Panc1 (cell line): Measurements from ENCODE around the gene ASCL1. TPM values are rescaled to one million over a fixed set of nuclear protein-coding genes. Genes with fewer than 3 reads are reported as not detected.

Experiments
- ATAC-seq: fragments of 200-7000 bp; cut with Tn5 transposase; 2 replicates; pipeline ENCODE4 v1.9.1; 2020; ENCODE audit warnings: mild to moderate bottlenecking, moderate library complexity
- BruUV-seq: library from RNA; stranded (reverse); fragments of 400-500 nt; replicated peaks from 2 replicates; lab custom pipeline; 2021; lab: Mats Ljungman, UMichigan
- CTCF ChIA-PET: fragments of 300-600 bp; sonication (Branson Sonifier 250); formaldehyde crosslinking; loops from one replicate; lab custom pipeline; 2022; ENCODE audit warnings: antibody characterized with exemption; lab: Charles Lee
- POLR2A ChIA-PET: fragments of 300-600 bp; sonication (Branson Sonifier 250); formaldehyde crosslinking; loops from one replicate; lab custom pipeline; 2022; ENCODE audit warnings: antibody characterized with exemption; lab: Charles Lee
- DNase-seq: peaks from one replicate; pipeline ENCODE4 v3.0.0-alpha.2; 2010; ENCODE audit warnings: low read depth, low spot score
- H3K27ac ChIP-seq: 2 replicates; pipeline ENCODE4 v1.5.1; 2011; ENCODE audit warnings: mild to moderate bottlenecking, low read length, inconsistent platforms
- H3K27me3 ChIP-seq: fragments of 200-500 bp; sonication (Bioruptor generic); 2 replicates; pipeline ENCODE4 v1.6.0; 2014; ENCODE audit warnings: low read length, inconsistent platforms; ENCODE audit not compliant: control insufficient read depth, insufficient read depth
- H3K36me3 ChIP-seq: fragments of 200-500 bp; sonication (Bioruptor generic); 2 replicates; pipeline ENCODE4 v1.5.1; 2014; ENCODE audit warnings: inconsistent platforms, mild to moderate bottlenecking, low read length, moderate library complexity; ENCODE audit not compliant: control insufficient read depth, insufficient read depth
- H3K4me1 ChIP-seq: 2 replicates; pipeline ENCODE4 v1.5.1; 2011; ENCODE audit warnings: inconsistent platforms, mild to moderate bottlenecking, low read length, moderate library complexity; ENCODE audit not compliant: control insufficient read depth, insufficient read depth
- H3K4me3 ChIP-seq, 2 experiments: 2 replicates each; pipeline ENCODE4 v1.5.1; 2011 to 2012; ENCODE audit warnings: low read depth in 2 of 2, low read length in 2 of 2, mild to moderate bottlenecking in 2 of 2, inconsistent platforms in 1 of 2, moderate library complexity in 1 of 2
- H3K9me3 ChIP-seq: fragments of 200-500 bp; sonication (Bioruptor generic); 2 replicates; pipeline ENCODE4 v1.5.1; 2014; ENCODE audit warnings: low read depth, mild to moderate bottlenecking, inconsistent platforms, low read length, moderate library complexity; ENCODE audit not compliant: control insufficient read depth, insufficient read depth
- CTCF ChIP-seq: fragments of 450-650 bp; IDR thresholded peaks from 2 replicates; pipeline ENCODE4 v1.5.1; 2017; ENCODE audit warnings: mild to moderate bottlenecking
- POLR2AphosphoS5 ChIP-seq: IDR thresholded peaks from 2 replicates; pipeline ENCODE4 v1.6.1; 2012; ENCODE audit warnings: mild to moderate bottlenecking, low read depth, low read length, moderate library complexity
- REST ChIP-seq, 2 experiments: IDR thresholded peaks; 2 replicates each; pipeline ENCODE4 v1.6.1; 2011 to 2012; ENCODE audit warnings: low read depth in 2 of 2, control low read depth in 1 of 2, low read length in 1 of 2, mild to moderate bottlenecking in 1 of 2, moderate library complexity in 1 of 2; ENCODE audit not compliant: insufficient read depth in 1 of 2
- SIN3A ChIP-seq: IDR thresholded peaks from 2 replicates; pipeline ENCODE4 v1.6.1; 2012; ENCODE audit warnings: low read depth, mild to moderate bottlenecking, low read length, moderate library complexity, borderline replicate concordance; ENCODE audit not compliant: insufficient read depth
- TCF7L2 ChIP-seq: IDR thresholded peaks from 2 replicates; pipeline ENCODE4 v1.6.1; 2011; ENCODE audit warnings: mild to moderate bottlenecking, low read depth, low read length, inconsistent platforms
- in situ Hi-C: cut with HindIII; loops from 2 replicates; pipeline ENCODE4 v1.10.0; 2016; ENCODE audit warnings: low sequenced_read_pairs, low pct_unique_long_range_greater_than_20kb
- intact Hi-C: fragments of 100-400 bp; cut with micrococcal nuclease; formaldehyde crosslinking; loops from one replicate; pipeline ENCODE4 v1.10.0; 2022; ENCODE audit not compliant: unreplicated experiment
- total RNA-seq: library from RNA; stranded (reverse); gene quantifications from one replicate; pipeline ENCODE4 v1.2.1, GENCODE V29; 2021; ENCODE audit not compliant: unreplicated experiment

Gene ASCL1
- total RNA-seq, 1 experiment from 2014 or later, result not detected

GRCh38 chr12:102976609-102977280 lies 19.3 kb downstream of the ASCL1 start:
- H3K4me1 ChIP-seq, result no peaks in the 10 kb centered on the region
- no peaks in the 10 kb centered on the region for H3K27me3 ChIP-seq
- H3K27ac ChIP-seq, result no peak overlapping the region
- H3K36me3 ChIP-seq, result no peaks in the 10 kb centered on the region
- in situ Hi-C loops, result no loop called here
- intact Hi-C loops, result no loop called here
- ChIA-PET CTCF (no interaction called here), POLR2A (no interaction called here)
- BruUV-seq, result no TSS peak
- TF ChIP-seq CTCF (no peak; the same call in 1 of the 2 replicates), TCF7L2 (no peak), REST (IDR thresholded peaks at IDR 0.05; ENCODE audit: insufficient read depth in 1 of 2, low read depth in 2 of 2, low read length in 1 of 2) (no peak), POLR2AphosphoS5 (no peak), SIN3A (no peak)
- no peak for ATAC-seq
- no peaks in the 10 kb centered on the region for H3K9me3 ChIP-seq
- no peak for DNase-seq
- no peak overlapping the region for H3K4me3 ChIP-seq

GRCh38 chr12:102977945-102978706 lies 20.7 kb downstream of the ASCL1 start:
- no peaks in the 10 kb centered on the region for H3K36me3 ChIP-seq
- TF ChIP-seq POLR2AphosphoS5 (no peak), CTCF (no peak), SIN3A (no peak), REST (IDR thresholded peaks at IDR 0.05; ENCODE audit: insufficient read depth in 1 of 2, low read depth in 2 of 2, low read length in 1 of 2) (no peak), TCF7L2 (no peak)
- no peaks in the 10 kb centered on the region for H3K4me1 ChIP-seq
- DNase-seq (no peak), ATAC-seq (no peak)
- H3K27me3 ChIP-seq, result no peaks in the 10 kb centered on the region
- H3K27ac ChIP-seq, result no peak overlapping the region
- in situ Hi-C loops (no loop called here), intact Hi-C loops (no loop called here)
- no peak overlapping the region for H3K4me3 ChIP-seq
- BruUV-seq, result no TSS peak
- ChIA-PET CTCF (no interaction called here), POLR2A (interaction anchor here (0.6 kb wide), 1 partner anchor 8 kb away, joined by 5 read pairs; no protein-coding TSS in a partner anchor)
- no peaks in the 10 kb centered on the region for H3K9me3 ChIP-seq
